Peyer's patch (tissue), 4 donors: Measurements from ENCODE around the gene MOCS3.

Source experiments
- CTCF ChIP-seq, 6 experiments: fragments of 450-650 bp in 4 of 6; fragments of 200-600 bp in 2 of 6; sonication (generic) in 1 of 6; IDR thresholded peaks; one replicate each; pipeline ENCODE4 v1.5.1; 2017 to 2019; ENCODE audit warnings: antibody characterized with exemption in 6 of 6, mild to moderate bottlenecking in 3 of 6, moderate library complexity in 1 of 6
- POLR2A ChIP-seq, 2 donors: fragments of 450-650 bp; IDR thresholded peaks; one replicate each; pipeline ENCODE4 v1.5.1; 2017; ENCODE audit warnings: antibody characterized with exemption in 2 of 2, mild to moderate bottlenecking in 2 of 2, moderate library complexity in 2 of 2

GRCh38 chr20:51010932-51011331 is 52.3 kb downstream of the MOCS3 start:
- TF ChIP-seq CTCF (IDR thresholded peaks at IDR 0.05) = no peak
- TF ChIP-seq POLR2A (IDR thresholded peaks at IDR 0.05) = no peak
